ENCODE data around the gene SLC35F2. TPM values are rescaled to one million over a fixed set of nuclear protein-coding genes. Genes with fewer than 3 reads are reported as not detected.

Gene SLC35F2
- total and polyA plus RNA-seq, 2 of the 13 experiments (the other 11 are each of a cell fraction or from before 2014, with no cell fraction given) = 5.8 to 20.3 TPM

- intact Hi-C loops (cut with micrococcal nuclease; ENCODE audit: unreplicated experiment) (loop anchor here (2.0 kb wide), 1 partner anchor 69 kb away; no protein-coding TSS in a partner anchor), in situ Hi-C loops (cut with HindIII; ENCODE audit: extremely low pct_ligation_motif_present, low pct_unique_long_range_greater_than_20kb) (no loop called here)
- no peaks in the 10 kb centered on the region for H3K79me2 ChIP-seq (ENCODE audit: insufficient read depth, low read length)
- H3K9ac ChIP-seq (ENCODE audit: insufficient read depth, low read depth, low read length) = no peak overlapping the region
- no peak for DNase-seq (ENCODE audit: low spot score)
- no TSS peak for BruUV-seq (replicated peaks)
- no peak overlapping the region for H3K4me3 ChIP-seq (replicated peaks in 1 of 3; ENCODE audit: insufficient read depth in 1 of 3, low read depth in 2 of 3, low read length in 3 of 3)
- ATAC-seq = no peak
- no peaks in the 10 kb centered on the region for H3K4me1 ChIP-seq (ENCODE audit: insufficient read depth, low read length)
- no peaks in the 10 kb centered on the region for H3K27me3 ChIP-seq (ENCODE audit: control insufficient read depth in 1 of 2, insufficient read depth in 2 of 2, low read length in 2 of 2)
- no peaks in the 10 kb centered on the region for H3K9me3 ChIP-seq (ENCODE audit: low read length)
- no peak for FAIRE-seq
- ChIA-PET POLR2A (no interaction called here), CTCF (ENCODE audit: low intra/inter-chr PET ratio, low total read pairs) (no interaction called here)
- H3K4me2 ChIP-seq (ENCODE audit: low read depth, low read length) = no peak overlapping the region
- 0 out of 4 replicates have a peak, but pooled peaks have one; percentile 4 to 15 for TF ChIP-seq MAFK (conservative IDR thresholded peaks at IDR 0.05 in 1 of 2, IDR thresholded peaks at IDR 0.05 in 1 of 2; ENCODE audit: low read length in 2 of 2)
- TF ChIP-seq TCF12 (IDR thresholded peaks at IDR 0.05) = no peak
- no peak for TF ChIP-seq TCF12 (CRISPR knock-in tag; IDR thresholded peaks at IDR 0.05)
- no peak for TF ChIP-seq BRD4 (CRISPR knock-in tag; IDR thresholded peaks at IDR 0.05)
- no peak for TF ChIP-seq ZBTB44 (CRISPR knock-in tag; IDR thresholded peaks at IDR 0.05)
- WGBS (ENCODE audit: low lambda C conversion rate) = 94% methylated on average over 2 of the region's 2 CpGs
- H3K27ac ChIP-seq (ENCODE audit: extremely low read length, insufficient read depth, low read length) = no peak overlapping the region
- no peak overlapping the region for H2AFZ ChIP-seq (ENCODE audit: low read length)
- H4K20me1 ChIP-seq (ENCODE audit: insufficient read depth, low read length) = no peaks in the 10 kb centered on the region
- H3K36me3 ChIP-seq (replicated peaks in 1 of 2; ENCODE audit: control insufficient read depth in 1 of 2, insufficient read depth in 2 of 2, low read length in 2 of 2) = no peaks in the 10 kb centered on the region
Measured at GRCh38 chr11:107825875-107826274, 32.7 kb downstream of the SLC35F2 start.

GRCh38 chr11:107824668-107825369 is 33.8 kb downstream of the SLC35F2 start:
- DNase-seq (ENCODE audit: low spot score) = no peak
- WGBS (ENCODE audit: low lambda C conversion rate) = 77% methylated on average over 5 of the region's 5 CpGs
- no peaks in the 10 kb centered on the region for H4K20me1 ChIP-seq (ENCODE audit: insufficient read depth, low read length)
- POLR2A ChIA-PET = no interaction called here
- H3K4me1 ChIP-seq (ENCODE audit: insufficient read depth, low read length) = no peaks in the 10 kb centered on the region
- no peaks in the 10 kb centered on the region for H3K36me3 ChIP-seq (replicated peaks in 1 of 2; ENCODE audit: control insufficient read depth in 1 of 2, insufficient read depth in 2 of 2, low read length in 2 of 2)
- BruUV-seq (replicated peaks) = no TSS peak
- intact Hi-C loops (cut with micrococcal nuclease; ENCODE audit: unreplicated experiment) = loop anchor here (2.0 kb wide), 1 partner anchor 70 kb away; no protein-coding TSS in a partner anchor
- no peak overlapping the region for H2AFZ ChIP-seq (ENCODE audit: low read length)
- no peak for ATAC-seq
- H3K9me3 ChIP-seq (ENCODE audit: low read length) = no peaks in the 10 kb centered on the region
- in situ Hi-C loops (cut with HindIII; ENCODE audit: extremely low pct_ligation_motif_present, low pct_unique_long_range_greater_than_20kb) = no loop called here
- no peak overlapping the region for H3K4me3 ChIP-seq (replicated peaks in 1 of 3; ENCODE audit: insufficient read depth in 1 of 3, low read depth in 2 of 3, low read length in 3 of 3)
- FAIRE-seq = no peak
- H3K79me2 ChIP-seq (ENCODE audit: insufficient read depth, low read length) = no peaks in the 10 kb centered on the region
- peak; percentile 64 for TF ChIP-seq CEBPB (IDR thresholded peaks at IDR 0.05; ENCODE audit: borderline replicate concordance, low read depth, low read length)
- no peak for TF ChIP-seq YY1 (IDR thresholded peaks at IDR 0.05; ENCODE audit: insufficient read depth, insufficient replicate concordance, low read depth, low read length)
- H3K9ac ChIP-seq (ENCODE audit: insufficient read depth, low read depth, low read length) = no peak overlapping the region
- H3K27me3 ChIP-seq (ENCODE audit: control insufficient read depth in 1 of 2, insufficient read depth in 2 of 2, low read length in 2 of 2) = no peaks in the 10 kb centered on the region
- CTCF ChIA-PET (ENCODE audit: low intra/inter-chr PET ratio, low total read pairs) = no interaction called here
- H3K27ac ChIP-seq (ENCODE audit: extremely low read length, insufficient read depth, low read length) = no peak overlapping the region
- H3K4me2 ChIP-seq (ENCODE audit: low read depth, low read length) = no peak overlapping the region

Data from HepG2 (cell line).